Ascending aorta (tissue), 2 donors: ENCODE data around the gene TMEM60. TPM values are rescaled to one million over a fixed set of nuclear protein-coding genes. Genes with fewer than 3 reads are reported as not detected.

Experiments
- DNase-seq, 2 donors: peaks; one replicate each; pipeline ENCODE4 v3.0.0-alpha.2; 2019; ENCODE audit warnings: low spot score in 2 of 2
- H3K27ac ChIP-seq, 2 donors: fragments of 200-600 bp; sonication (generic); one replicate each; pipeline ENCODE4 v1.5.1; 2016 to 2017; ENCODE audit warnings: mild to moderate bottlenecking in 1 of 2
- H3K27me3 ChIP-seq: fragments of 200-600 bp; sonication (generic); one replicate; pipeline ENCODE4 v1.5.1; 2017
- H3K36me3 ChIP-seq, 2 donors: fragments of 200-600 bp; sonication (generic); one replicate each; pipeline ENCODE4 v1.5.1; 2016
- H3K4me1 ChIP-seq, 2 donors: fragments of 200-600 bp; sonication (generic); one replicate each; pipeline ENCODE4 v1.5.1; 2016 to 2017; ENCODE audit warnings: mild to moderate bottlenecking in 1 of 2
- H3K4me3 ChIP-seq, 2 donors: fragments of 200-600 bp; sonication (generic); one replicate each; pipeline ENCODE4 v1.5.1; 2016 to 2017; ENCODE audit warnings: mild to moderate bottlenecking in 1 of 2
- H3K9me3 ChIP-seq, 2 donors: fragments of 200-600 bp; sonication (generic); one replicate each; pipeline ENCODE4 v1.5.1; 2016
- intact Hi-C: fragments of 100-400 bp; cut with DNase I; formaldehyde crosslinking; loops from one replicate; pipeline ENCODE4 v1.15.1; 2023
- total RNA-seq: library from RNA; depleted of rRNA; stranded (reverse); fragments of >200 nt; gene quantifications from one replicate; pipeline ENCODE4 v1.1.0, GENCODE V29; 2016
- TF ChIP-seq, protein P1 (sequence below), 3 experiments: fragments of 200-600 bp in 2 of 3; fragments of 450-650 bp in 1 of 3; sonication (generic) in 2 of 3; IDR thresholded peaks; one replicate each; pipeline ENCODE4 v1.5.1; 2016 to 2019; ENCODE audit warnings: antibody characterized with exemption in 3 of 3, mild to moderate bottlenecking in 1 of 3, moderate library complexity in 1 of 3

The TMEM60 gene
- total RNA-seq, 1 donor from 2014 or later, result not detected

DNA sequence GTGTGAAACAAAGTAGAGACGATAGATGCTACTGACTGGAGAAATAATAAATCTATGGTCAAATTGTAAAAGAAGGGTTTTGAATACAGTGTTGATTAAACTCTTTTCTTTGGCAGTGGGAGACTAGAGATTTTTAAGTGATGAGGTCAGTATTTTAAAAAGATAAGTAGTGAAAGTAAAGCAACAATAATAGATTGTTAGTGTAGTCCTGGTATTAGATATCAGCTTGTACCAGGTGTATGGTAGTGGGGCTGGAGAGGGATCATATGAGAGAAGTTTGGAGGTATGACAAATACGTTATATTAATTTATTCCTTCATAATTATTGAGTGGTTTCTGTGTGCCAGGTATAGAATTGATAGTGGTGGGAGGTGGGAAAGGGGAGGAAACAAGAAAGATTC, 25.6 kb upstream of the TMEM60 start:
- H3K4me1 ChIP-seq, result peaks cover 0 to 5% of the 10 kb centered on the region in 2 donors
- H3K9me3 ChIP-seq, result peaks cover 16 to 44% of the 10 kb centered on the region in 2 donors
- H3K4me3 ChIP-seq, result no peak overlapping the region
- H3K27ac ChIP-seq, result no peak overlapping the region
- no peaks in the 10 kb centered on the region for H3K27me3 ChIP-seq
- DNase-seq, result no peak
- peaks cover 0 to 7% of the 10 kb centered on the region in 2 donors for H3K36me3 ChIP-seq
- TF ChIP-seq, protein P1, sequence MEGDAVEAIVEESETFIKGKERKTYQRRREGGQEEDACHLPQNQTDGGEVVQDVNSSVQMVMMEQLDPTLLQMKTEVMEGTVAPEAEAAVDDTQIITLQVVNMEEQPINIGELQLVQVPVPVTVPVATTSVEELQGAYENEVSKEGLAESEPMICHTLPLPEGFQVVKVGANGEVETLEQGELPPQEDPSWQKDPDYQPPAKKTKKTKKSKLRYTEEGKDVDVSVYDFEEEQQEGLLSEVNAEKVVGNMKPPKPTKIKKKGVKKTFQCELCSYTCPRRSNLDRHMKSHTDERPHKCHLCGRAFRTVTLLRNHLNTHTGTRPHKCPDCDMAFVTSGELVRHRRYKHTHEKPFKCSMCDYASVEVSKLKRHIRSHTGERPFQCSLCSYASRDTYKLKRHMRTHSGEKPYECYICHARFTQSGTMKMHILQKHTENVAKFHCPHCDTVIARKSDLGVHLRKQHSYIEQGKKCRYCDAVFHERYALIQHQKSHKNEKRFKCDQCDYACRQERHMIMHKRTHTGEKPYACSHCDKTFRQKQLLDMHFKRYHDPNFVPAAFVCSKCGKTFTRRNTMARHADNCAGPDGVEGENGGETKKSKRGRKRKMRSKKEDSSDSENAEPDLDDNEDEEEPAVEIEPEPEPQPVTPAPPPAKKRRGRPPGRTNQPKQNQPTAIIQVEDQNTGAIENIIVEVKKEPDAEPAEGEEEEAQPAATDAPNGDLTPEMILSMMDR (IDR thresholded peaks at IDR 0.05), result no peak
- intact Hi-C loops, result no loop called here

DNA sequence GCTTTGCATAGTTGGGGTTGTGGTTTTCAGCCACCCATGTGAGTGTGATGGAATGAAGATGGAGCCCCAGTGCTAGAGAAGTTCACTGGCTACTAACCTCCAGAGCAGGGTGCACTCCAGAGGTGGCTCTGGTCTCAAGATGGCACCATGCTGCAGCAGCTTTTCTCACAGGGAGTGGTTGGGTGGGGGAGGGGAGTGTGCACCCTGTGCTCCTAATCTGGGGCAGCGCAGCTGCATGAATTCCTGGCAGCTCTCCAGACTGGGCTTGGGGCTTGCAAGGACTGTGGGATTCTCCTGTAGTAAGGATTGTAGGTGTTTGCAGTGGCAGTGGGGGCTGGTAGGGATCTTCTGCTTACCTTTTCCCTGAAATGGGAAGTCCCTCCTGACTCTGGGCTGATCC, 24.0 kb upstream of the TMEM60 start:
- intact Hi-C loops, result no loop called here
- H3K27me3 ChIP-seq, result no peaks in the 10 kb centered on the region

DNA sequence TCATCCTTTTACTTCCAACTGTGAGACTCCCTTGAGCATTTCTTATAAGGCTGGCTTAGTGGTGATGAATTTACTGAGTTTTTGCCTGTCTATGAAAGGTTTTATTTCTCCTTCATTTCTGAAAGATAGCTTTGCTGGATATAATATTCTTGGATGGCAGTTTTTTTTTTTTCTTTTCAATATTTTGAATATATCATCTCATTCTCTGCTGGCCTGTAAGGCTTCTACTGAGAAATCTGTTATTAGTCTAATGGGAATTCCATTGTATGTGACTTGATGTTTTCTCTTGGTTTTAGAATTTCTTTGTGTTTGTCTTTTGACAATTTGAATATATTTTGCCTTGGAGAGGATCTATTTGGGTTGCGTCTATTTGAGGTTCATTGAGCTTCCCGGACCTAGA, 22.7 kb upstream of the TMEM60 start:
- H3K4me1 ChIP-seq, result peaks cover 0 to 5% of the 10 kb centered on the region in 2 donors
- no peak overlapping the region for H3K4me3 ChIP-seq
- no peak overlapping the region for H3K27ac ChIP-seq
- no peaks in the 10 kb centered on the region for H3K27me3 ChIP-seq
- TF ChIP-seq, protein P1 (IDR thresholded peaks at IDR 0.05), result no peak
- H3K36me3 ChIP-seq, result peaks cover 0 to 17% of the 10 kb centered on the region in 2 donors
- H3K9me3 ChIP-seq, result peaks cover 16 to 50% of the 10 kb centered on the region in 2 donors
- intact Hi-C loops, result no loop called here
- no peak for DNase-seq

More for the DNA sequence above, 24.0 kb upstream of the TMEM60 start:
- peaks cover 16 to 54% of the 10 kb centered on the region in 2 donors for H3K9me3 ChIP-seq
- no peak overlapping the region for H3K4me3 ChIP-seq
- TF ChIP-seq, protein P1 (IDR thresholded peaks at IDR 0.05), result no peak
- H3K27ac ChIP-seq, result no peak overlapping the region
- no peak for DNase-seq
- peaks cover 0 to 5% of the 10 kb centered on the region in 2 donors for H3K4me1 ChIP-seq
- H3K36me3 ChIP-seq, result peaks cover 0 to 9% of the 10 kb centered on the region in 2 donors

DNA sequence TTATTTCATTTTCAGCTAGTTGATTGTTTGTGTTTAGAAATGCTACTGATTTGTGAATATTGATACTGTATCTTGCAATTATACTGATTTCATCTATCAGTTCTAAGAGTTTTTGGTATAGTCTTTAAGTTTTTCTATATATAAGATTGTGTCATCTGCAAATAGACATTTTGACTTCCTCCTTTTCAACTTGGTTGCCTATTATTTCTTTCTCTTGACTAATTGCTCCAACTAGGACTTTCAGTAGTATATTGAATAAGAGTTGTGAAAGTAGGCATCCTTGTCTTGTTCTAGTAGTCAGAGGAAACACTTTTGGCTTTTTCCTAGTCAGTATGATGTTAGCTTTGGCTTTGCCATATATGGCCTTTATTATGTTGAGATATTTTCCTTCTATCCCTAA, 20.8 kb upstream of the TMEM60 start:
- H3K27me3 ChIP-seq, result no peaks in the 10 kb centered on the region
- H3K27ac ChIP-seq, result no peak overlapping the region
- intact Hi-C loops, result no loop called here
- peaks cover 16 to 38% of the 10 kb centered on the region in 2 donors for H3K9me3 ChIP-seq
- H3K36me3 ChIP-seq, result peaks cover 0 to 17% of the 10 kb centered on the region in 2 donors
- no peak for DNase-seq
- H3K4me1 ChIP-seq, result peaks cover 0 to 2% of the 10 kb centered on the region in 2 donors
- H3K4me3 ChIP-seq, result no peak overlapping the region
- TF ChIP-seq, protein P1 (IDR thresholded peaks at IDR 0.05), result no peak

DNA sequence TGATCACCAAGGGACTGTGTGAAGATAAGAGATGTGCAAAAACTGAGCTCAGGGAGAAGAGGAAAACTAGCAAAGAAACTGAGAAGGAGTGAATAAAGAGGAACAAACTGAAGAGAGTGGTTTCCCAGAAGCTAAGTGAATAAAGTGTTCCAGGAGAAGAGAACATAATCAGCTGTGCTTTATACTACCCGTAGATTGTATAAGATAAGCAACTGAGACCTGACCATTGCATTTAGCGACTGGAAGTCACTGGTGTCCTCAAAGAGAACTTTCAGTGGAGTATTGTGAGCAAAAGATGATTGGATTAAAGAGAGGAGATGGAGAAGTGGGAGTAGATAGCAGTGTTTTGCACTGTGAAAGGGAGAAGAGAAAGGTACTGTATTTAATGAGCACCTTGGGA, 14.9 kb upstream of the TMEM60 start:
- peaks cover 6 to 13% of the 10 kb centered on the region in 2 donors for H3K9me3 ChIP-seq
- peak overlapping the region in 1 of 2 donors; percentile 40 for H3K27ac ChIP-seq
- intact Hi-C loops, result no loop called here
- peaks cover 0 to 11% of the 10 kb centered on the region in 2 donors for H3K36me3 ChIP-seq
- H3K4me1 ChIP-seq, result peaks cover 0 to 3% of the 10 kb centered on the region in 2 donors
- DNase-seq, result no peak
- H3K4me3 ChIP-seq, result no peak overlapping the region
- no peaks in the 10 kb centered on the region for H3K27me3 ChIP-seq
- TF ChIP-seq, protein P1 (IDR thresholded peaks at IDR 0.05), result no peak

DNA sequence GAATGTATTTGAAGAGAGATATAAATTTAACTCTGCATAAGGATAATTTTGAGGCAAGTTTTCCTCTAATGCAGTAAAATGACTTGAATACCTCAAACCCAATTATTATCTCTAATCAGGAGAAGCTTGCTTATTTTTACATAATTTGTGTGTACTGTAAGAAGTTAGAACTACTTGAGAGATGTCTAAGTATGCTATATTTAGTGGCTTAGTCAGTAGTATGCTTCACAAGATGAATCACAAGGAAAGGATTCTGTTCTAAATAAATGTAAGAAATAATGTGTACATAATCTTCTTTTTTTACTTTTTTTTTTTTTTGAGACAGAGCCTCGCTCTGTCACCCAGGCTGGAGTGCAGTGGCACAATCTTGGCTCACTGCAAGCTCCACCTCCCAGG, 14.1 kb upstream of the TMEM60 start:
- H3K27me3 ChIP-seq, result no peaks in the 10 kb centered on the region
- no peak overlapping the region for H3K4me3 ChIP-seq
- peaks cover 12 to 17% of the 10 kb centered on the region in 2 donors for H3K9me3 ChIP-seq
- TF ChIP-seq, protein P1 (IDR thresholded peaks at IDR 0.05), result no peak
- no peak for DNase-seq
- peaks cover 0 to 8% of the 10 kb centered on the region in 2 donors for H3K36me3 ChIP-seq
- peak overlapping the region in 1 of 2 donors; percentile 40 for H3K27ac ChIP-seq
- peaks cover 0 to 3% of the 10 kb centered on the region in 2 donors for H3K4me1 ChIP-seq
- intact Hi-C loops, result no loop called here
